HG03025 (cell line): ENCODE data around the gene DUSP23.

ENCODE experiments used
- ATAC-seq: cut with Tn5 transposase; IDR thresholded peaks from one replicate; pipeline ENCODE4 v1.9.1; 2021; ENCODE audit warnings: mild to moderate bottlenecking, moderate library complexity; ENCODE audit not compliant: unreplicated experiment, low FRiP score

DUSP23 gene

GRCh38 chr1:159780583-159781582 lies at the start of gene DUSP23:
Gene DUSP23, plus strand, starts transcription at chr1:159780962. Its CDS starts 139 bp downstream, at chr1:159781101.
- ATAC-seq = peak; percentile 96

GRCh38 chr1:159737238-159737916 lies 43.4 kb upstream of the DUSP23 start:
- no peak for ATAC-seq

DNA sequence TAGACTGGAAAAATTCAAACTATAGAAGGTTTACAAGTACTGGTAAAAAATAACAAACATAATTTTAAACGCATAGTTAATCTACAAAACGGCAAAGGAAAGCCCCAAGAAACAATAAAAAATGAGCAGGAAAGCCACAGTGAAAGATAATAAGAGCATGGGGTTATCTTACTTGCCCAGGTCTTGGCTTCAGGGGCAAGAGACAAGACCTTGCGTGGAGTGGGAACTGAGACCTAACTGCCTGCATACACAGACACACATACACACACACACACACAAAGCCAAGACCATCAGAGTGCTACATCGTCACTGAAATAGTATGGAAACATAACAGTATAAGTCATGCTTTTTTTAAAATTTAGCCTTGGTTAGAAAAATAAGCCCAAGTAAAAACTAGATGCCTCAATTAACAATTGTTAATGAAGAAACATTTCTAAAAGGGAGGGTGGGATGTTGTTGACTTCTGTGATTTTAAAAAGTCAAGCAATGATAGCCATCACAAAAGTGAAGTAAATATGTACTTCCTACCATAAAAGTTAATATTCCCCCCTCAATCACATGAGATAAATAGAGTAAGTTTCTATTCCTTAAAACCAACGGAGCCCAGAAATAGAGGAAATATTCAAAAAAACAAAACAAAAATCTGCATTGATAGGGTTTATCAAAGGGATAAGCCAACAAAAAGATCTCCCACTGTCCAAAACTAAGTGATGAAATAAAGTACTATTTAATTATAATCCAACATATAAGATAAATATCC lies 36.9 kb upstream of the DUSP23 start:
- ATAC-seq = no peak

GRCh38 chr1:159746666-159747065 lies 34.1 kb upstream of the DUSP23 start:
- no peak for ATAC-seq

GRCh38 chr1:159748370-159748769 lies 32.4 kb upstream of the DUSP23 start:
- no peak for ATAC-seq

DNA sequence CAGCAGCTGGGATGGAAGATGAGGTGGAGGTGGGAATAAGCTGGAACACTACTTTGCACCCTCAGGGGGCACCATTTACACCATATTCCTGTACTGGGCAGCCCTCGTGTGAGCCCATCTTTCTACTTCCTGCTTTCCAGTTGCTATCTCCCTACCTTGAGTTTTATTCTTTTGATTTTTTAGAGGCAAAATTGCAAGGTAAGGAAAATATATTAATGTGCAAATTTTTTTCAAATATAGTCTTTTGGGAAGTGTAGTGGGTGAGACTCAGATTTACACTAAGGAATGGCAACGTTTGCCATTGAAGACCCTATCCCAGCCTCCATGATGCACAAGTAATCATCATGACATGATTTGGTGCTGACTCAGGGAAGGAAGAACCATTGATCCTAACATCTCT lies 31.1 kb upstream of the DUSP23 start:
- no peak for ATAC-seq

DNA sequence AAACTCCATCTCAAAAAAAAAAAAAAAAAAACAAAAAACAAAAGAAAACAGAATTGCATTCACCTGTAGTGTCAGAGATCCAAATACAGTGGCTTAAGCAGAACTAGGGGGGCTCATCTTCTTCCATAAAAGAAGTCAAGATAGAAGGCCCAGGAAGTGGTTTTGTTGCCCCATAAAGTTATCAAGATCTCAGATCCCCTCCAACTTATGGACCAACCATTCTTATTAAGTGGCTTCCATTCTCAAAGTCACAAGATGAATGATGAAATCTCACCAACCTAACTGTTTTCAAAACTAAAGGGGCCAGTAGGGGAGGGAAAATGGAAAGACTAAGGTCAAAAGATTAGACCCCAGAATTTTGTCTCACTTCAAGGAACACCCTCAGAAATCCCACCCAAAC lies 30.1 kb upstream of the DUSP23 start:
- no peak for ATAC-seq

- no peak for ATAC-seq
Measured at GRCh38 chr1:159751031-159751430, 29.7 kb upstream of the DUSP23 start.

DNA sequence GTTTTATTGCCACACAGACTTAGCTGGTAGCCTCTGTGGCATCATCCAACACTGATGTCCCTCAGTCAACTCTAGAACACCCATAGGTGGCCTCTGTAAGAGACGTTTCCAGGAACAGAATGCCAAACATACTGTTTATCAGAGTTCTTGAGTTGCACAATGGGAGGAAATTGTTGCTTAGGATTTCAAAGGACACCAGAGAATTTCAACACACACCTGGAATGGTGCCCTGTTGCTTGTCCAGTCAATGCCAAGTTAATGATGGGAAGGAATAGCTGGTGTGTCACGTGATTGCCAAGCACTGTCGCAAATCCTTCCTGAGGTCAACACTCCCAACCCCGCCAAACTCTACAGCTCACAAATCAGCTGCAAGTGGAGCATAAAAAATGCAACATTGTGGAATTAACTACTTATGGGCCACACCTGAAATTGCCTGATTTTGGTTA lies 28.6 kb upstream of the DUSP23 start:
- no peak for ATAC-seq

DNA sequence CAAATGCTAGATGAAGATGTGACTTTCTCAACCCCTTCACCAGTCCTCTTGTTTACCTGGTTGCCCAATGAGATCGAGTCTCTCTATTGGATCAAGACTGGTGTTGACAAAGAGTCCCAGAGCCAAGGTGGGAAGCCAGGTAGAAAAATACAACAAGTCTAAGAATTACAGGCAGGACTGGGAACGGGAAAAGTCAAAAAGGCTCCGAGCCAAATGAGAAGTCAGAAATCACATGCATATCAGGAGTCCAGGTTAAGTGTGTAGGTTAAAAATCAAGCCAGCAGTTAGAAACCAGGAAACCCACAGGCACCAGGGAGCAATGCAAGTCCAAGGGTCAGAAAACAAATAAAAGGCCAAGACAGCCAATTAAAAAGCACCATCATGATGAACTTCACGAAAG lies 27.4 kb upstream of the DUSP23 start:
- no peak for ATAC-seq

DNA sequence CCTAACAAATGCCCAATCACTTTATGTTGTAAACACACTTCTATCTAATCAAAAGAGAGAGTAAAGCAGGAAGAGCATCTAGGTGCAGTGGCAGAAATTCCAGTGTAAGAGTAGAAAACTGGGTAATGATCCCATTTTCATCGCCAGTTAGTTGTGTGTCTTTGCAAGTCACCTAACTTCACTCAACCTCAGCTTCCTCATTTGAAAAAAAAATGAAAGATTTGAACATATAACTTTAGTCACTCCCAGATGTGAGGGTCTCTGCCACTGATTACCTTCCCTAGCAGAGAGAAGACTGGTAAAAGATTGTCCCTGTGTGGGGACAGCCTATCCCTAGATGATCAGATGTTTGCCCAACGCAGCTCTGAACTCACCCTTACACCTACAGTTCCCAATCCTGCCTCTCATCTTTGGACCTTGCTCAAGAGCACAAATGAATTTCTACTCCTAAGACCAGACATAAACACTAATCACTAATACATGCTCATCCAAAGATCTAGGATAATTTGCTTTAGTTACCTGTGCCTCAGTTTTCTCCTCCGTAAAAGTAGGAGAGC lies 25.2 kb upstream of the DUSP23 start:
- ATAC-seq = no peak

GRCh38 chr1:159756397-159756796 lies 24.4 kb upstream of the DUSP23 start:
- ATAC-seq = no peak

DNA sequence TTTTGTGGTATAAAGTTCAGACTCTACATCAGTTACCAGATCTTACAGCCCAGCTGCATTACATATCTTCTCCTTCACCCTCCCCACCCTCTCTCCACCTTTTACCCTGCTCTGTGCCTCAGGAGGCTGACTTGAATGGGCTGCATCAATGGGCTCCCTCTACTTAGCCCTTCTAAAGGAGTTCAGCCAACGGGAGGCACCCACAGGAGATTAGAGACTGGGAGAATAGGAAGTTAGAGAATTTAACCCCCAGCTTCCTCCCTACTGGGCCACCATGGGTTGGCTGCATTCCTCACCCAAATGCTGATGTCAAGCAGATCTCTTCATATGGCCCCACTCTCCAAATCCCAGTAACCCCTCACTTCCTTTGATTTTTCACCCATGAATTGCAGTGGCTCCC lies 17.1 kb upstream of the DUSP23 start:
- no peak for ATAC-seq

GRCh38 chr1:159765806-159766205 lies 15.0 kb upstream of the DUSP23 start:
- no peak for ATAC-seq

DNA sequence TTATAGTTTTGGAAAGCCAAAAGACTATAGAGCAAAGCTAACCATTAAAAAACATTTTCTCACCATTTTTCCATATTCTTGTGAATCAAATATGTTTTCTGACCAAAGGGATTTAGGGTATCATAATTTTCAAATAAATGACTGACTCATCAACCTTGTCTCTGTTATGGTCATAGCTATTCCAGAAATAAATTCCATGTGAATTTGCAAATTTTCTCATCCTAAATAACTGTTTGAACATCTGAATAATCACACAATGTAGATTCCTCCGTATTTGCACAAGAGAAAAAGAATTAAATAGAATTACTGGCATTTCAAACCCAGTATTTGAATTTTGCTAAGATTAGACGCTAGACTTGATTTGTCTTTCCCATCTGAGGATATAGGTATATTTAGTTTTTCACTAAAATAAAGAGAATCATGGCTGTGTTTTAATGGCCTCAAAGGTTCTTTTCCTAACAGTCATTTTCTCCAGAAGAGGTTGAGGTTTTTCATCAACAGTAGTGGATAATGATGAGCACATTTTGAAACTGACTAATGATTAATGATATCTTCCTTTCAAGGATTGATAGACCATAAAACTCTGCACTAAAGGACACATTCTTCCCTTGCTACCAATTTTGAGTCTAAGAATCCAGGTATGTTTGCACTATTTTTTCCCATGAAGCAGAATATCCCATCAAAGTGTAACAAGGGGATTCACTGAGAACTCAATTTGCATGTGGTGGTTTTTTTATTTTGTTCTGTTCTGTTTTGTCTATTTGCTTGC lies 9.5 kb upstream of the DUSP23 start:
- ATAC-seq = no peak

DNA sequence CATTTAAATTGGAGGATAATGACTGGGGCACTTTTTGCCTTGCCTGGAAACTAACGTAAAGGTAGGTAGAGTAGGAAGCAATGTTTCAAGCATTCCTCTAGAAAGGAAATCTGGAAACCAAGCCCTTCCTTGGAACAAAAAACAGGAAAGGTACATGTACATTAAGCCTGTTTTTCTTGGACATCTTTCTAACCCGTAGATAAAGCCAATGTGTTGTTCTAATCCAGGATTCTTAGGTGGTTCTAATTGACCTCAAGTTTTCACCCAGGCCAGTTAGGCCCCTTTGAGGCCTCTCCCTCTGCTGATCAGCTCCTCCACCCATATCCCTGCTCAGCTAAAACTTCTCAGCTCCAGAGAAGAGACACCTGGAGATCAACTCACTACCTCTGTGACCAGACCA lies 6.3 kb upstream of the DUSP23 start:
- ATAC-seq = no peak

DNA sequence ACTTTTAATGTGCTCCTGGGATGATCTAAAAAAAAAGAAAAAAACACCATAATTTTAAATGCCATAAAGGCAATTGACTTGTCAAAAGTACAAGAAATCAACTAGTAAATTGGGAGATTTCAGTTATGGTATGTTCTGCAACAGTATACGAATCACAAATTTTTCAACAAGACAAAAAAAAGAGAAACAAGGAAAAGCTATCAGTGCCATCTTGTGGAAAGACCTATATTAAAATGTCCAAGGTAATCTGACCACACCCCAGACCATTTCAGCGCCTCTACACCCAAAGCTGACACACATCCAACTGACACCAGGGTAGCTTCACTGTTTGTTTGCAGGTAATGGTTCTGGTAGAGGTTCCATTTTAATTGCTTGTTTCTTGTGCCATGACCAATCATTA lies 5.0 kb upstream of the DUSP23 start:
- no peak for ATAC-seq

DNA sequence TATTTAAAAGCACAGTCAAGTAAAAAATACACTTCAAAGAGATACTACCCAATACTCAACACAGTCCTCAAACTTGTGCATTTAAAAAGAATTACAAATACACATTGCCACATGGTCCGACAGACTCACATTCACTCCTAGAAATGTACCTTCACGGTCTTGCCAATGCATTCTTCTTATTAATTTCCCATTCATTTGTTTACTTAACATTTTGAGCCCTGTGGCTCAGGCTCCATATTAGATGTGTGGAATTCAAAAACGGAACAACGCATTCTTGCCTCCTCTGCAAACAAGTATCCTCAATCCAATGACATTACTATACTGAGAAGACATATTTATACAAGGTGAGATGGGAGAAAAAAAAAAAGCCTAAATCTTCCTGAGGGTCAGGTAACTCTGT lies 2.5 kb upstream of the DUSP23 start:
- no peak for ATAC-seq

GRCh38 chr1:159779403-159779851 lies 1.3 kb upstream of the DUSP23 start:
- ATAC-seq = no peak

- ATAC-seq = no peak
Measured at GRCh38 chr1:159781992-159782391, 1.2 kb downstream of the DUSP23 start.
